Measurements from ENCODE around the gene TTC21A.
A peak's percentile ranks its signal among the peaks of the same experiment; 100 is the strongest.
"Not testable (repeated sequence)": the region's sequence is repeated elsewhere in the genome, so short reads cannot be mapped to it uniquely, and the experiment has no call there.

TTC21A gene

DNA sequence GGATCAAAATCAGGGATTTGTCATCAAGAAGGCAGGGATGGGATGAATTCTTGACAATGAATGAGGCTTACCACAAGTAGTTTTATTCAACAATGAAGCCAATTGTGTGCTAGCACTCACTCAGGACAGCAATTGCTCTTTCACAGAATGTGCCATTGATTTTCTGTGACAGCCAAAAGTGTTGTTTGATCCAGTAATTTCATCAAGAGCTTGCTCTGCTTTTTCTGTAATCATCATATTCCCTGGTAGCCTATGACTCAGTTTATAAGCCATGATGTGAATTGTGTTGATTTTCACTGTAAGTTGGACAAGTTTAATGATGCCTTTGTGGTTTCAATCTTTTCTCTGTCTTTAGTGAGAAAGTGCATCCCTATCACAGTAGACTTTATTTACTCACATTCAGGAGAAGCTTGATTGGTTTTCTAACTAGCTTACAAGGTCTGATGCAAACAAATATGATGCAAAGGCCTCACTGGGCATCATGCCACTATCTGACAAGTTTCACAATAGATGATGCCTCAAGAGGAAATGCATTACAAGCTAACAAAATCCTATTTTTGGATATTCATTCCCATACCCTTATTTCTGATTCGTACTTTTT, 59.6 kb downstream of the TTC21A start:
- Histone ChIP-seq H3K79me1 (ENCODE audit: low read length) (no peaks in the 10 kb centered on the region), H3K23ac (ENCODE audit: low read length) (no peak overlapping the region), H3K18ac (ENCODE audit: low read length) (peak overlapping the region; percentile 25), H3K56ac (ENCODE audit: low read length) (no peak overlapping the region), H3K4me3 (ENCODE audit: low read length) (no peak overlapping the region), H3K4me1 (ENCODE audit: control insufficient read depth, low read depth, low read length) (peaks cover 7% of the 10 kb centered on the region), H2AK5ac (ENCODE audit: low read length) (no peak overlapping the region), H3K27ac (ENCODE audit: low read depth, low read length) (peak overlapping the region; percentile 74), H2BK15ac (replicated peaks; ENCODE audit: low read depth) (no peak overlapping the region), H3K79me2 (ENCODE audit: control insufficient read depth, insufficient read depth, low read length) (no peaks in the 10 kb centered on the region), H3K36me3 (ENCODE audit: control insufficient read depth, insufficient read depth, low read length) (no peaks in the 10 kb centered on the region), H3K4me2 (ENCODE audit: low read length) (no peak overlapping the region), H3K4ac (ENCODE audit: low read depth, low read length) (no peak overlapping the region), H3K9ac (ENCODE audit: low read length) (no peak overlapping the region), H4K5ac (ENCODE audit: low read length) (no peak overlapping the region), H2BK120ac (ENCODE audit: low read depth, low read length) (peak overlapping the region; percentile 80), H2BK5ac (ENCODE audit: low read length) (no peak overlapping the region), H4K8ac (ENCODE audit: low read depth, low read length) (no peak overlapping the region), H3K27me3 (ENCODE audit: insufficient read depth, low read length, poor library complexity) (no peaks in the 10 kb centered on the region)
- whole genome bisulfite sequencing (ENCODE audit: extremely low coverage, insufficient coverage, low lambda C conversion rate), result no CpG with 5 or more reads among the region's 1 CpG
- no peak for DNase-seq

GRCh38 chr3:39168156-39168780, 60.8 kb downstream of the TTC21A start:
- no peaks in the 10 kb centered on the region for H3K79me2 ChIP-seq (ENCODE audit: control insufficient read depth, insufficient read depth, low read length)
- no peak overlapping the region for H4K5ac ChIP-seq (ENCODE audit: low read length)
- WGBS (ENCODE audit: extremely low coverage, insufficient coverage, low lambda C conversion rate), result no CpG with 5 or more reads among the region's 5 CpGs
- peak overlapping the region; percentile 56 for H3K56ac ChIP-seq (ENCODE audit: low read length)
- no peak overlapping the region for H4K8ac ChIP-seq (ENCODE audit: low read depth, low read length)
- H2AK5ac ChIP-seq (ENCODE audit: low read length), result no peak overlapping the region
- no peak overlapping the region for H2BK15ac ChIP-seq (replicated peaks; ENCODE audit: low read depth)
- H3K9ac ChIP-seq (ENCODE audit: low read length), result no peak overlapping the region
- H3K79me1 ChIP-seq (ENCODE audit: low read length), result no peaks in the 10 kb centered on the region
- H2BK120ac ChIP-seq (ENCODE audit: low read depth, low read length), result no peak overlapping the region
- H3K18ac ChIP-seq (ENCODE audit: low read length), result no peak overlapping the region
- H3K27me3 ChIP-seq (ENCODE audit: insufficient read depth, low read length, poor library complexity), result no peaks in the 10 kb centered on the region
- H3K23ac ChIP-seq (ENCODE audit: low read length), result peak overlapping the region; percentile 57
- no peak overlapping the region for H3K4me3 ChIP-seq (ENCODE audit: low read length)
- H3K36me3 ChIP-seq (ENCODE audit: control insufficient read depth, insufficient read depth, low read length), result no peaks in the 10 kb centered on the region
- H3K4me1 ChIP-seq (ENCODE audit: control insufficient read depth, low read depth, low read length), result peaks cover 7% of the 10 kb centered on the region
- peak overlapping the region; percentile 12 for H3K27ac ChIP-seq (ENCODE audit: low read depth, low read length)
- H2BK5ac ChIP-seq (ENCODE audit: low read length), result peak overlapping the region; percentile 45
- no peak overlapping the region for H3K4ac ChIP-seq (ENCODE audit: low read depth, low read length)
- DNase-seq, result no peak
- no peak overlapping the region for H3K4me2 ChIP-seq (ENCODE audit: low read length)

DNA sequence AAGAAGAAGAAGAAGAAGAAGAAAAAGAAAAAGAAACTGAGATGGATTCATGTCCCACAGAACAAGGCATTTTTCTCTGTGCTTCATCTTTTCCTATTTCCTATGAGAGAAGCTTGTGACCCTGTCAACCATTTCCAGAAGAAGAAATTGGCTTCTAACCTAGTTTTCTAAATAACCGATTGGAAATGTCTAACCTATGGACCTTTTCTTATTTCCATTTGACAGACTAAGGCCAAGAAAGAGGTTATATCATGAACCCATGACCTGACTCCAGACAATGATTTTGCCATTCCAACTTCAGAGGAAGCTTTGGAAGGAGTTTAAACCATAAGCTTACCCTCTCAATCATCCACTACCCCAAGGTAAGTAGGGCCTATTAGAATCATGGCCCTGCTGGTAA, 62.2 kb downstream of the TTC21A start:
- Histone ChIP-seq H2BK5ac (ENCODE audit: low read length) (no peak overlapping the region), H3K4me2 (ENCODE audit: low read length) (no peak overlapping the region), H3K4ac (ENCODE audit: low read depth, low read length) (no peak overlapping the region), H3K79me1 (ENCODE audit: low read length) (no peaks in the 10 kb centered on the region), H2BK120ac (ENCODE audit: low read depth, low read length) (no peak overlapping the region), H3K27me3 (ENCODE audit: insufficient read depth, low read length, poor library complexity) (no peaks in the 10 kb centered on the region), H2AK5ac (ENCODE audit: low read length) (no peak overlapping the region), H2BK15ac (replicated peaks; ENCODE audit: low read depth) (no peak overlapping the region), H3K56ac (ENCODE audit: low read length) (no peak overlapping the region), H3K9ac (ENCODE audit: low read length) (no peak overlapping the region), H3K4me1 (ENCODE audit: control insufficient read depth, low read depth, low read length) (peaks cover 7% of the 10 kb centered on the region), H3K27ac (ENCODE audit: low read depth, low read length) (no peak overlapping the region), H4K8ac (ENCODE audit: low read depth, low read length) (no peak overlapping the region), H3K23ac (ENCODE audit: low read length) (no peak overlapping the region), H3K79me2 (ENCODE audit: control insufficient read depth, insufficient read depth, low read length) (no peaks in the 10 kb centered on the region), H3K36me3 (ENCODE audit: control insufficient read depth, insufficient read depth, low read length) (no peaks in the 10 kb centered on the region), H3K18ac (ENCODE audit: low read length) (no peak overlapping the region), H3K4me3 (ENCODE audit: low read length) (no peak overlapping the region), H4K5ac (ENCODE audit: low read length) (no peak overlapping the region)
- no CpG with 5 or more reads among the region's 1 CpG for WGBS (ENCODE audit: extremely low coverage, insufficient coverage, low lambda C conversion rate)
- DNase-seq, result no peak

DNA sequence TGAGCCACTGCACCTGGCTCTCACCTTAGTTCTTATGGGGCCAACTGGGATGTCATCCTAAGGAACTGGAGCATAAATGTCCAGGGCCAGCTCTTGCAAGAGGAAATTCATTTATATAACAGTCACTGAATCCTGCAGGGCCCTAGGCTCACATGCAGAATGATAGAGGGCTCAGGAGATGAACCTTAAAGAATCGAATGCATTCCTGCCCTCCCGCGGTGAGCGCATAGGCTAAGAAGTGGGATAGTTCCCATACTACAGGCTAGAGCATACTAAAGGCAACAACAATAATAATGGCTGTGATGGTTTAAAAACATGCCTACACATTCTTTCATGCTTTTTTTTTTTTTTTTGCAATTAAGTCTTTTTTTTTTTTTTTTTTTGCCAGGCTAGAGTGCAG, 63.0 kb downstream of the TTC21A start:
- Histone ChIP-seq H2BK15ac (replicated peaks; ENCODE audit: low read depth) (no peak overlapping the region), H3K18ac (ENCODE audit: low read length) (no peak overlapping the region), H4K8ac (ENCODE audit: low read depth, low read length) (no peak overlapping the region), H4K5ac (ENCODE audit: low read length) (no peak overlapping the region), H3K23ac (ENCODE audit: low read length) (no peak overlapping the region), H3K4me1 (ENCODE audit: control insufficient read depth, low read depth, low read length) (peaks cover 7% of the 10 kb centered on the region), H2BK5ac (ENCODE audit: low read length) (no peak overlapping the region), H3K79me1 (ENCODE audit: low read length) (no peaks in the 10 kb centered on the region), H3K4ac (ENCODE audit: low read depth, low read length) (no peak overlapping the region), H3K4me3 (ENCODE audit: low read length) (no peak overlapping the region), H2BK120ac (ENCODE audit: low read depth, low read length) (no peak overlapping the region), H3K56ac (ENCODE audit: low read length) (no peak overlapping the region), H2AK5ac (ENCODE audit: low read length) (no peak overlapping the region), H3K36me3 (ENCODE audit: control insufficient read depth, insufficient read depth, low read length) (no peaks in the 10 kb centered on the region), H3K9ac (ENCODE audit: low read length) (no peak overlapping the region), H3K79me2 (ENCODE audit: control insufficient read depth, insufficient read depth, low read length) (no peaks in the 10 kb centered on the region), H3K27ac (ENCODE audit: low read depth, low read length) (no peak overlapping the region), H3K4me2 (ENCODE audit: low read length) (no peak overlapping the region), H3K27me3 (ENCODE audit: insufficient read depth, low read length, poor library complexity) (no peaks in the 10 kb centered on the region)
- WGBS (ENCODE audit: extremely low coverage, insufficient coverage, low lambda C conversion rate), result no CpG with 5 or more reads among the region's 4 CpGs
- DNase-seq, result peak; percentile 81

DNA sequence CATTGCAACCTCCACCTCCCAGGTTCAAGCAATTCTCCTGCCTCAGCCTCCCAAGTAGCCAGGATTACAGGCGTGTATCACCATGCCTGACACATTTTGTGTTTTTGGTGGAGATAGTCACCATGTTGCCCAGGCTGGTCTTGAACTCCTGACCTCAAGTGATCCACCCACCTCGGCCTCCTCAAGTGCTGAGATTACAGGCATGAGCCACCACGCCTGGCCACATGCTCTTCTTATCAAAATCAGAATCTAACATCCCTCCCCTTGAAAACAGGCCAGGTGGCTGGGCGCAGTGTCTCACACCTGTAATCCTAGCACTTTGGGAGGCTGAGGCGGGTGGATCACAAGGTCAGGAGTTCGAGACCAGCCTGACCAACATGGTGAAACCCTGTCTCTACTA, 63.4 kb downstream of the TTC21A start:
- not testable (repeated sequence) for H3K56ac ChIP-seq (ENCODE audit: low read length); H2BK5ac ChIP-seq (ENCODE audit: low read length); H3K79me1 ChIP-seq (ENCODE audit: low read length); H3K27ac ChIP-seq (ENCODE audit: low read depth, low read length); H2BK15ac ChIP-seq (replicated peaks; ENCODE audit: low read depth); H4K8ac ChIP-seq (ENCODE audit: low read depth, low read length); DNase-seq; H3K18ac ChIP-seq (ENCODE audit: low read length); H3K27me3 ChIP-seq (ENCODE audit: insufficient read depth, low read length, poor library complexity); H2AK5ac ChIP-seq (ENCODE audit: low read length); H2BK120ac ChIP-seq (ENCODE audit: low read depth, low read length); H3K4me1 ChIP-seq (ENCODE audit: control insufficient read depth, low read depth, low read length); H3K4ac ChIP-seq (ENCODE audit: low read depth, low read length); H4K5ac ChIP-seq (ENCODE audit: low read length); H3K9ac ChIP-seq (ENCODE audit: low read length); H3K4me2 ChIP-seq (ENCODE audit: low read length); H3K36me3 ChIP-seq (ENCODE audit: control insufficient read depth, insufficient read depth, low read length); H3K79me2 ChIP-seq (ENCODE audit: control insufficient read depth, insufficient read depth, low read length); H3K4me3 ChIP-seq (ENCODE audit: low read length)
- no CpG with 5 or more reads among the region's 6 CpGs for WGBS (ENCODE audit: extremely low coverage, insufficient coverage, low lambda C conversion rate)
- H3K23ac ChIP-seq (ENCODE audit: low read length), result peak overlapping the region; percentile 66

GRCh38 chr3:39171860-39172259, 64.4 kb downstream of the TTC21A start:
- no peak overlapping the region for H3K9ac ChIP-seq (ENCODE audit: low read length)
- no peak overlapping the region for H3K4me2 ChIP-seq (ENCODE audit: low read length)
- no peaks in the 10 kb centered on the region for H3K4me1 ChIP-seq (ENCODE audit: control insufficient read depth, low read depth, low read length)
- H3K4ac ChIP-seq (ENCODE audit: low read depth, low read length), result no peak overlapping the region
- H3K23ac ChIP-seq (ENCODE audit: low read length), result no peak overlapping the region
- H2BK15ac ChIP-seq (replicated peaks; ENCODE audit: low read depth), result no peak overlapping the region
- H3K36me3 ChIP-seq (ENCODE audit: control insufficient read depth, insufficient read depth, low read length), result no peaks in the 10 kb centered on the region
- no peaks in the 10 kb centered on the region for H3K79me1 ChIP-seq (ENCODE audit: low read length)
- no peak overlapping the region for H4K5ac ChIP-seq (ENCODE audit: low read length)
- no peak overlapping the region for H3K27ac ChIP-seq (ENCODE audit: low read depth, low read length)
- H2BK5ac ChIP-seq (ENCODE audit: low read length), result no peak overlapping the region
- H2AK5ac ChIP-seq (ENCODE audit: low read length), result no peak overlapping the region
- no peaks in the 10 kb centered on the region for H3K79me2 ChIP-seq (ENCODE audit: control insufficient read depth, insufficient read depth, low read length)
- H3K18ac ChIP-seq (ENCODE audit: low read length), result no peak overlapping the region
- no peak overlapping the region for H2BK120ac ChIP-seq (ENCODE audit: low read depth, low read length)
- no peaks in the 10 kb centered on the region for H3K27me3 ChIP-seq (ENCODE audit: insufficient read depth, low read length, poor library complexity)
- WGBS (ENCODE audit: extremely low coverage, insufficient coverage, low lambda C conversion rate), result no CpG with 5 or more reads among the region's 2 CpGs
- H3K4me3 ChIP-seq (ENCODE audit: low read length), result no peak overlapping the region
- DNase-seq, result no peak
- H4K8ac ChIP-seq (ENCODE audit: low read depth, low read length), result no peak overlapping the region
- no peak overlapping the region for H3K56ac ChIP-seq (ENCODE audit: low read length)
